ENCODE results near the gene SLC1A4.

- TF ChIP-seq CTCF (IDR thresholded peaks at IDR 0.05): no peak
- no peak for TF ChIP-seq ZFX (IDR thresholded peaks at IDR 0.05; ENCODE audit: borderline replicate concordance)
These were observed 21.6 kb upstream of the SLC1A4 start for GRCh38 chr2:64967601-64968000.
